GM19328 (cell line): ENCODE measurements around the gene DCAF4L1.

ENCODE experiments used
- ATAC-seq: cut with Tn5 transposase; IDR thresholded peaks from one replicate; pipeline ENCODE4 v1.9.1; 2021; ENCODE audit warnings: mild to moderate bottlenecking, moderate library complexity; ENCODE audit not compliant: unreplicated experiment

The DCAF4L1 gene, protein sequence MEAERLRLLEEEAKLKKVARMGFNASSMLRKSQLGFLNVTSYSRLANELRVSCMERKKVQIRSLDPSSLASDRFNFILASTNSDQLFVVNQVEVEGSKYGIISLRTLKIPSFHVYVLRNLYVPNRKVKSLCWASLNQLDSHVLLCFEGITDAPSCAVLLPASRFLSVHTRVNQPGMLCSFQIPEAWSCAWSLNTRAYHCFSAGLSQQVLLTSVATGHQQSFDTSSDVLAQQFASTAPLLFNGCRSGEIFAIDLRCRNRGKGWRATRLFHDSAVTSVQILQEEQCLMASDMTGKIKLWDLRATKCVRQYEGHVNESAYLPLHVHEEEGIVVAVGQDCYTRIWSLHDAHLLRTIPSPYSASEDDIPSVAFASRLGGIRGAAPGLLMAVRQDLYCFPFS

DNA sequence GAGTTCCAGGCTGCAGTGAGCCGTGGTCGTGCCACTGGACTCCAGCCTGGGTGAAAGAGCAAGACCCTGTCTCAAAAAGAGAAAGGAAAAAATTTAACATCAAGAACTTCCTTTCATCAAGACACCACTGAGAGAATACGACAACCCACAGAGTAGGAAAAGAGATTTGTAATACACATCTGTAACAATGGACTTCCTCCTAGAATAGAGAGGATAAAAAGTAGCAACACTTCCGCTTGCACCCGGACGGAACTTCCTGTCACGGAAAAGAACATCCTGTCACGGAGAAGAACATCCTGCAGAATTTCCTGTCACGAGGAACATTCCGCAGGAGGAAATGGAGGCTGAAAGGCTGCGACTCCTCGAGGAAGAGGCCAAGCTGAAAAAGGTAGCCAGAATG lies at the start of gene DCAF4L1:
DCAF4L1 (plus strand) TSS at position 301 of the 400 bp plus-strand sequence; CDS start at position 338, 37 bp downstream.
- no peak for ATAC-seq

DNA sequence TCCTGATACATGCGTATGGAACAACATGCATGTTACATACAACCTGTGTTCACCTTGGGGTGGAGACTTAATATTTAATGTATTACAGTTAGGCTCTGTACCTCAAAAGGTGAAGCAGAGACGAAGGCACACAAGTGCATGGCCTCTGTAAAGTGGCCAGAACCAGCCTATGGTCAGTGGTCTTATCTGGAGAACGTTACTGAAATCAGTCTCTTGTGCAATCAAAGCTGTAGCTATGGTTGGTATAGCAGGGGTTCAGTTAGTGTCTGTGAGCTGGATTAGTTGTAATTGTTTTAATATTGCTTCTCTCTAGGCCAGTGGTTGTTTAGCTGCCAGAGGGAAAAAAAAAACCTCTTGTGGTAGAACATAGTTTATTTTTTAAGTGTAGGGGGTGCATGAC lies 48.6 kb upstream of the DCAF4L1 start:
- ATAC-seq = no peak

DNA sequence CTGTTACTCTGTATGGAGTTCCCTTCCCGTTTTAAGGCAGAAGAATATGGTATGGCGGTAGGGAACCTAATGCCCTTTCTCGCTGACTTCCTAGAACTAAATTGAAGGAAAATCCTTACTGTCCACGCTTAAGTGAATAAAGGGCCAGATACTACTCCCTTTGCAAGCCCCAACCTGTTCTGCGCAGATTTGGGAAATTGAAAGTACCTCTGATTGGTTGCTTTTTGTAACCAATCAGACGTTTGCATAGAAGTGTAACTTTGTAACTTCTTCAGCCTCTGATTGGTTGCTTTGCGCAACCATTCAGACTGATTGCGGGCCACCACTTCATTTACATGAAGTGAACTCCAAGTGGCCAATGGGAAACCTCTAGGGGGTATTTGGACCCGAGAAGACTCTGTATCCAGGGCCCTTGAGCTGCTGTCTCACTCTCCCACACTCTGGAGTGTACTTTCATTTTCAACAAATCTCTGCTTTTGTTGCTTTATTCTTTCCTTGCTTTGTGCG lies 47.5 kb upstream of the DCAF4L1 start:
- ATAC-seq = no peak

DNA sequence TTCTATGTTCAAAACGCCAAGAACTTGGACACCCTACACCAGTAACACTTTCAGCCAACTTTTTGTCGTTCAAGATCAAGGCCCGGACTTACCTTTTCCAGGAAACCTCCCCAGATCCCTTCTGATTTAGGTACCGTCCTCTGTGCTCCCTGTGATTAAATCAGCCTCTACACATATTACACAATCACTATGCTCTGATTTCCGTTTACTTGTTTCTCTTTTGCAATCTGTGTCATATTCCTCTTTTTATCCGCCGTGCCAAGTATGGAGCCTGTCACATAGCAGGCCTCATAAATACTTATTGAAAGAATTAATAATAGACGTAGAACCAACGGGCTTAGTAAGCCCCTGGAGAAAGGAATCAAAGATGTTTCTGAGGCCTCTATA lies 47.0 kb upstream of the DCAF4L1 start:
- no peak for ATAC-seq

DNA sequence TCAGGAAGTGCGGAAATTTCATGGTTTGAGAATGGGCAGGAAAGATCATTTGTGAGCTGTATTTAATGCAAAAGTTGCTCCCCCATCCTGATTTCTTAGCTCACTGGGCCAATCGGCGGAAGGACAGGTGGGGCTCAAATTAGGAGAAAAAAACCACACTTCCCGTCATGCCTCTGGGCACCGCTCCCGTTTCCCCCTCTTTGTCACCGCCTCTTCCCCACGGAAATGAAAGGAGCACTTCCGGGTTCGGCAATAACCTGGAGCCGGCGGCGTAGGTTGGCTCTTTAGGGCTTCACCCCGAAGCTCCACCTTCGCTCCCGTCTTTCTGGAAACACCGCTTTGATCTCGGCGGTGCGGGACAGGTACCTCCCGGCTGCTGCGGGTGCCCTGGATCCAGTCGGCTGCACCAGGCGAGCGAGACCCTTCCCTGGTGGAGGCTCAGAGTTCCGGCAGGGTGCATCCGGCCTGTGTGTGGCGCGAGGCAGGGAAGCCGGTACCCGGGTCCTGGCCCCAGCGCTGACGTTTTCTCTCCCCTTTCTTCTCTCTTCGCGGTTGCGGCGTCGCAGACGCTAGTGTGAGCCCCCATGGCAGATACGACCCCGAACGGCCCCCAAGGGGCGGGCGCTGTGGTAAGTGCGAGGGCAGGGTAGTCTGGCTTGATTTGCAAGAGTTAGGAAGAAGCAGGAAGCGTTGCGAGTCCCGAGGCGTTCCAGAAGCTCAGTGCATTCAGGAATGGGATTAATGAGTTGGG lies 46.5 kb upstream of the DCAF4L1 start, which contains the start of gene TMEM33:
TMEM33 (plus strand) TSS at position 529 of the 751 bp plus-strand sequence; CDS start at position 585, 56 bp downstream.
- ATAC-seq = peak; percentile 92

DNA sequence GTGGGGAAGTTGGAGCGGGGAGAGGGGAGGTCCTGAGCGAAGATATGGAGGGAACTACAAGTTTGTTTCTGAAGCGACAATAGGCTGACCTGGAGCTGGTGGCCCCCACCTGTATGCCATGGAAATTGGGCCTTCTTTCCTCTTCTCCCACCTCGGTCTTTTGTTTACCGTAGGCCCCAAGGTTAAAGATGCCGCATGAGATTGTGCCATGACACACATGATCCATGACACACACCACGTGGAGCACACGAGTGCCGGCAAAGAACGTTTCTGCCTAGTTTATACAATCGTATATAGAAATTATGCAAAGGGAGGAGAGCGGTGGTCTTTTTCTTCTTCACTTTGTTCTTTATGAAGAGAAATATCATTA lies 45.9 kb upstream of the DCAF4L1 start:
- ATAC-seq = peak; percentile 1

DNA sequence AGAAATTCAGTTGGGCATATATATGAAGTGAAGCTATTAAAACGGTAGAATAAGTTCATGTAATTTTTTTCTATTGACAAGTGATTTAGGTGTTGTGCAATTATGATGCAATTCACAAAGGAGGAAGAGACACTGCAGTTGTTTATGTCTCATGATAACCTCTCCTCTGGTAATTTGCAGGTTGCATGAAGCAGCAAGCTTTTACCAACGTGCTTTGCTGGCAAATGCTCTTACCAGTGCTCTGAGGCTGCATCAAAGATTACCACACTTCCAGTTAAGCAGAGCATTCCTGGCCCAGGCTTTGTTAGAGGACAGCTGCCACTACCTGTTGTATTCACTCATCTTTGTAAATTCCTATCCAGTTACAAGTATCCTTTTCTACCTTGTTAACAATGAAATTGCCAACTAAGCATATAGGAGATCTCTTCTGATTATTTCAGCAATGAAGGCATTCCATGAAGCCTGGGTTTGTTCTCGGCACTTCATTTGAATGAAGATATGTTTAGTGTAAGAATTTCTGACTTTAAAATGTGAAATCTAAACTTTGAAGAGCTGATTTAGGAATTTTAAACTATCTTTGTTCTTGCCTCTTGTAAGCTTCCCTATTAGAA lies 42.4 kb upstream of the DCAF4L1 start:
- ATAC-seq = no peak

DNA sequence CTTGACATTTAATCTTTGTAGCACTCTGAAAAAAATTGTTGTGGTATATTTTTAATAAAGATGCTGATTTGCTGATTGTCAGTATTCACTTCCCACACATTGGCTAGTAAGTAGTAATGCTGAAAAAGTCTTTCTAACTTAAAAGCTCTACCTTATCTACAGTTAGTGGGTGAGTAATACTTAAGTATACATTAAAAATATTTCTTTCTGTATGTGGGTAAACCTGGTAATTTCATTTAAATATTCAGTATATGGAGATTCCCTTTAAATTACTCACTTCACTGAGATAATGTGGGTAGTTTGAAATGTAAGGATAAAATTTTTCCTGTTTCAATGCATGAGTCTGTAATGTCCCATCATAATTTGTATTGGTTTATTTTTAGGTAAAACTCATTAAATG lies 40.7 kb upstream of the DCAF4L1 start:
- ATAC-seq = no peak

DNA sequence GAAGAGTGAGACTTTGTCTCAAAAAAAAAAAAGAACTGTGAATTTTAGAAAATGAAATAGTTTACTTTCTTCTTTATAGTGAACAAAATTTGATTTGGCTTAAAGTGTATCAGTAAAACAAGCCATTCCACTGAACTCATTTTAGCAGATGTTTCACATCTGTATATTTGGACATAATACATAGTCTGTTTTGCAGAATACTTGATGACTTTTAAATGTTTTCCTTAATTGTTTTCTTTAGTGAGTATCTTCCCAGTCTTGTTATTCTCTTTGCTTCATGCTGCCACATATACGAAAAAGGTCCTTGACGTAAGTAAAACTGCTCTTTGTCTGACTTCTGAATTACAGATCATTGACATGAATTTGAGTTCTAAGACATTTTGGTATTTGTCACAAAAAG lies 38.0 kb upstream of the DCAF4L1 start:
- ATAC-seq = no peak

DNA sequence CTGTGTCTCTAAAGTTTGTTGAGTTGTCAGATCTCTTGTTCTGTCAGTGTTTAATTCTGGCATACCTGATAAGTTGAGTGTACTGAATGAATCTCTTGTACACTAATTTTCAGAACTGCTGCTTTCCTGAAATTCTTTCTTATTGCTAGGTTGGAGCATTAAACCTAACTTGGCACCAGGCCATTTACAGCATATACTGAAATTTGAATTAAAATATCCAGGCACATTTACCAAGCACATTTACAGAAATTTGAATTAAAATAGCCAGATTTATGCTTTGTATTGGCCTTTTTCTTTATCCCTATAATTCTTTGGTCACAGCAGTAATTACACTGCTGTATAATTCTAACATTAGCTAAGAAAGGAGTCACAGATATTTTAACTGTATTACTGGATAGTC lies 37.5 kb upstream of the DCAF4L1 start:
- ATAC-seq = no peak

DNA sequence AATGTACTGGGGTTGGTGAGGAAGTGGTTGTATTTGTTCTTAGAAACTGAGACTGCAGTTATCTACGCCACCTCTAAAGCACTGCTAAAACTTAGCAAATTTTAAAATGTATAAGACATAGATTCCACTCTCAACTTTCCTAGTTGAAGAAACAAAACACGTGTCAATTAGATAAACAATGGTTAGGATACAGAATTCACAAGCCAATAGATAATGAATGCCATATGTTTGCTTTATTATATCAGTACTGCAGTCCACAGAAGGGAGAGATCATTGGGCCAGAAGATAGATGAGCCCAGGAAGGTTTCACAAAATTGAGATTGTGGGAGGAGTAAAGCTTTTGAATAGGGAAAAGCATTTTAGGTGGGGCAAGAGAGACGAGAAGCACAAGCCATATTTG lies 32.0 kb upstream of the DCAF4L1 start:
- ATAC-seq = no peak

DNA sequence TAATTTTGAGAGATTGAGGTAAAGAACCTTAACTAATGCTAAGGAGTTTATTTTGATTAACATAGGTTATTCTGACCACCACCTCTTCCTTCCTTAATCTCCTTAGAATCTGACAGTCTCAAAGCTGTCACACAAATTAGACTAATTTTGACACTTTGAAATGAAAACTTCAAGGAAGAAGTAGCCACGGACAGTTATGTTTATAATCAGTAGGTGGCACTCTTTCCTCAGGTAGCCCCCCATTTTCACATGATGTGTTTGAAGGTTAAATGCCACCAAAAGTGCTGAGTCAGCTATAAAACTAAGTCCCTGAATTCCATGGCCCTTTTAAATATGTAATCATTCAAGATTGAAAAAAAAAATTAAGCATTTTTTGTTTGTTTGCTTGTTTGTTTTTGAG lies 23.9 kb upstream of the DCAF4L1 start:
- ATAC-seq = no peak

DNA sequence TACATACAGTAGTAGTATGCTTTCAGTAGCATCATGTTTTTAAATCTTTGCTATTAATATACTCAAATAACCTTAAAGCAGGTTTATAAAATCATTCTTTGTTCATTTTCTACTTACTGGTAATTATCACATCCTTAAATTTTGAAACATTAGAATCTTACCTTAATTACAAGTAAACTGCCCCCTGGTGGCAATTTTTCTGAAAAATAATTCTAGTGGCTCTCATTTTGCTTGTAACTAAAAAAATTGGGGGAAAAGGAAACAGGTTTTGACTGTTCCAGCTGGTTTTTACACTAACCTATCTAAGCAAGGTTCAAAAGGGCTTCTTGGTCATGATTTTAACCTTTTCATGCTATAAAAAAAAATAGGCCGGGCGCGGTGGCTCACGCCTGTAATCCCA lies 18.5 kb upstream of the DCAF4L1 start:
- no peak for ATAC-seq

DNA sequence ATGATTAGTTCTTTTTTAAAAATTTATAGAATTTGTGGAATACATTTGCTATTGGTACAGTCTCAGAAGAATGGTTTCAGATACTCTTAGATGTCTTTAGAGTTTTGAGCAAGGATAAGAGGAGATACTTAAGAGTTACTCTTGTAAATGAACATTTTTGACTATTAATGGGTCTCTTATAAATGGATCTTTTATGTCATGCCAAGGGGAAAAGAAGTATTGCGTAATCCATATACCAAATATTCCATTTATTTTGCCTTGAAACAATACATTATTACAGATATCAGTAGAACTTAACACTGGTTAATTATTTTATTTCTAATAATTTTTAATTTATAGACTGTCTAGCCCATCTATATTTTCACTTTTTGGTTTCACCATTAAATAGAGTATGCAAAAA lies 17.2 kb upstream of the DCAF4L1 start:
- no peak for ATAC-seq

DNA sequence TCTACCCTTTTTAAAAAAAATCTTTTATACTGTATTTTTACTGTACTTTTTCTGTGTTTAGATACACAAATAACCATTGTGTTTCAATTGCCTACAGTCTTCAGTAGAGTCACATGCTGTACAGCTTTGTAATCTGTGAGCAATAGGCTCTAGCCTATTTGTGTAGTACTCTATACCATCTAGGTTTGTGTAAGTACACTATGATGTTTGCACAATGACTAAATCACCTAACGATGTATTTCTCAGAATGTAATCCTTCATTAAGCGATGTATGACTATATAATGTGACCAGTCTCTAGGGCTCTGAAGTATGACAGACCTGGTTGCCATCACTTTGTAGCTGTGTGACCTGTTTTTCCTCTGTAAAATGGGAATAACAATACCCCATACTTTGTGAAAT lies 14.2 kb upstream of the DCAF4L1 start:
- no peak for ATAC-seq

DNA sequence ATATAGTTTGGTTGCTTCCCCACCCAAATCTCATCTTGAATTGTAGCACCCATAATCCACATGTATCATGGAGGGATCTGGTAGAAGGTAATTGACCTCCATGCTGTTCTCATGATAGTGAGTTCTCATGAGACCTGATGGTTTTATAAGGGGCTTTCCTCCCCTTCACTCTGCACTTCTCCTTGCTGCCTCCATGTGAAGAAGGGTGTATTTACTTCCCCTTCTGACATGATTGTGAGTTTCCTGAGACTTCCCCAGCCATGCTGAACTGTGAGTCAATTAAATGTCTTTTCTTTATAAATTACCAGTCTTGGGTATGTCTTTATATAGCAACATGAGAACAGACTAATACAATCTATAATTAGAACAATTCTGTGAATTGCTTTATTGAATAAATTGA lies 11.9 kb upstream of the DCAF4L1 start:
- no peak for ATAC-seq

DNA sequence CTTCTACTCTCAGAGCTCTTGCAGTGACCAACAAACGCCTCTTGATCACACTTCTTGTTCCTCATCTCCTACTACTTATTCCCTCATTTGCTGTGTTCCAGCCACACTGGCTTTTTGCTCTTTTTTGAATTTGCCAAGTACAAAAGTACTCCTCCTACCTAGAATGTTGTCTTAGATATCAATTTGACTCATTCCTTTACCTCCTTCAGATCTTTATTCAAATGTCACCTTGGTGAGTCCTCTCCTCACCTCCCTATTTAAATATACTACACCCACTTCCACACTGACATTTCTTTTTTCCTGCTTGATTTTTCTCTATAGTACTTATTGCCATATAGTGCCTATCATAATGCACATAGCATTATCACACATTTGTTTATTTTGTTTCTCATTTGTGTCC lies 6.2 kb upstream of the DCAF4L1 start:
- no peak for ATAC-seq

DNA sequence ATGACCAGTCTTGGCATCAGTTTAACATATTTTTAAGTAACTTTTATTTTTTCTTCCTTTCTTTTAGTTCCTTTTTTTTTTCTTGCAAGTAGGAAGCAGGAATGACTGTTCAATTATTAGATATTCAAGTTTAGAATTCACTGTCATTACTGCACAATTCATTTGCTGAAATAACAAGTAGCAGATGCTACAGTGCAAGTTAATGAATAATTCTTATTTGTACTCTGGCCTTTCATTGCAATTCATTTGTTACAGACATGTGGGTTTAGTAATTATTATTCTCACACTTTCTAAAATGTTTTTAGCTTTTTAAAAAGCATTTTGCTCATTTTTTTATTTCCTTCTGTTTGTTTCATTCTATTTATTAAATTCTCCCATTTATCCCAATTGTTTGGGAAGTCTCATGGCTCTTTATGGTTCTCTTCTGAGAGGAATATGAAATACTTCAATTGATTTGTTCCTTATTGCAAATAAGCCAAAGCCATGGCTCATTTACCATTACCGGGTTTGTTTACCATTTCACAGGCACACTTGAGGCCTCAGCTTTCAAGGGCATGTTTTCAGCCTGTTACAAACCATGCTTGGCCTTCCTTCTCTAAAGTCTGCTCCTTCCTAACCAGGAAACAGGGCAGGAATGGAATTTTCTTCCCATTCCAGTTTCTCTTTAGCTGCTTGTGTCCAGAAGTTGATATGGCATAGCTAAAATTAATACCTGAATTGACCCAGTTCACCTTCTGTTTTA lies 4.6 kb upstream of the DCAF4L1 start:
- ATAC-seq = no peak

DNA sequence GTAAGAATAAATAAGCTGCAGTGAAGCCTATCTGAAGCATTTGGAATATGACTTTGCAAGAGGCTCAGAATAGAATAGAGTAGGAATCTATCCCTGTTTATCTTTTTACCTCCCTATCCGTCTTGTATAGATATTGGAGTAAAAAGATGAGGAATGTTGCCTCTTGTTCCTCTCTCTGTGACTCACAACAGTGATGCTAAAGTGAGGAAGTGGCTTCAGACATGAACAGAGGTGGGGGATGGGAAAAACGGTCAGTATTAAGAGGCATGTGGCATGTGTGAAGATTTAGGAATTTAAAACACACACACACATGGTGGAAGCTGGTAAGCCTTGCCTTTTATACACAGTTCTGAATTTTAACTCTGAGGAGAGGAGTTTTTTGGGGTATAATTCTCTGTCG lies 3.8 kb upstream of the DCAF4L1 start:
- no peak for ATAC-seq

DNA sequence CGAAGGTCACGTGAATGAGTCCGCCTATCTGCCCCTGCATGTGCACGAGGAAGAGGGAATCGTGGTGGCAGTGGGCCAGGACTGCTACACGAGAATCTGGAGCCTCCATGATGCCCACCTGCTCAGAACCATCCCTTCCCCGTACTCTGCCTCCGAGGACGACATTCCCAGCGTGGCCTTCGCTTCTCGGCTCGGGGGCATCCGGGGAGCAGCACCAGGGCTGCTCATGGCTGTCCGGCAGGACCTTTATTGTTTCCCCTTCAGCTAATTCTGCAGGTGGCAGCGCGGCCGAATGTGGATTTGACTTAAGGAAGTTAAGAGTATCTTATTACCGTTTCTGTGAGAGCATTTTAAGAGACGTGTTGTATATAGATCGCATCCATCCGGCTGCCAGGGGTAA lies 1.2 kb downstream of the DCAF4L1 start:
- no peak for ATAC-seq

DNA sequence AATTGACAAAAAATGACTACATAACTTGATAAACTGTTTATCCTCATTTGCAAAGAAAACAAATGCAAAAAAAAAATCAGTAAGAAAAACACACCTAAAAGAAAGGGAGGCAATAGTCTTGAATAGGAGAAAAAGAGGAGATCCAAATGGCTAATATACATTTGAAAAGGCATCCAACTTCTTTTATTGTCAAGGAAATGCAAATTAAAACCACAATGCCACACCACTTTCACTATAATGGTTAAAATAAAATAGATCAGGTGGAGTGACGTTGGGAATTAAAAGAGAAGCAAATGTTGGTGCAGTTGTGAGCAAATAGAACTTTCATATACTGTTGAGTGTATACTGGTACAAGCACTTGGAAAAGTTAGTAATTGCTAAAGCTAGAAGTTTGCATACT lies 3.6 kb downstream of the DCAF4L1 start:
- no peak for ATAC-seq
